ENCODE results near the gene PCDHB1. TPM values are rescaled to one million over a fixed set of nuclear protein-coding genes. Genes with fewer than 3 reads are reported as not detected.

The PCDHB1 gene
- total and polyA plus RNA-seq, 12 donors: under 0.01 to 0.11 (median 0.04) TPM; not detected in 7

DNA sequence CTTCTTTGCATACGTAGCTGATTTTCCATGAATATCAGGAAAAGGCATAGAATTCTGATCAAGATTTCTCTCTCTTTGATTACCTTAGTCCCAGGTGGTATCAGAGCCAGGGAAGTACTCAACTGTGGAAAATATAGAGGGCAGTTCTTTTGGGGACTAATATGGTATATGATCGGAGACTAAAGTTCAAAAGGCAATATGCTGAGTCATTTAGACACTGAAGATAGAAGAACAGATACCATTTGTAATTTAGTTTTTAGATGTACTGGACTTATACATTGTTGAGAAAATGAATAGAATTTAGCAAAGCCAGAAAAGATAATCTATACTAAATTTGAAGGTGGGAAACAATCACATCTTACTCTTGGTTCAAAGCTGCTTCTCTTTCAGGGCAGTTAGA is 54.2 kb downstream of the PCDHB1 start:
- H3K4me1 ChIP-seq (replicated peaks in 1 of 2): no peaks in the 10 kb centered on the region
- no peak for TF ChIP-seq CTCF (IDR thresholded peaks at IDR 0.05)
- TF ChIP-seq POLR2A (IDR thresholded peaks at IDR 0.05): no peak
- intact Hi-C loops (cut with DNase I): no loop called here
- 58 to 80% (median 68%) methylated on average over 2 of the region's 2 CpGs for WGBS, 4 donors
- no peaks in the 10 kb centered on the region for H3K27me3 ChIP-seq
- H3K36me3 ChIP-seq (replicated peaks in 1 of 2): no peaks in the 10 kb centered on the region
- H3K27ac ChIP-seq: no peak overlapping the region
- no peak overlapping the region for H3K4me3 ChIP-seq
- DNase-seq: no peak
- H3K9me3 ChIP-seq (replicated peaks in 1 of 3): no peaks in the 10 kb centered on the region

Other genes with a start within 250 kb of the PCDHB1 start
- gene PCDHA4, start 244.3 kb upstream of the PCDHB1 start, total RNA-seq: under 1 TPM; 0.04 to 0.96 (median 0.28) TPM
- under 1 TPM; 0.08 to 0.33 (median 0.10) TPM for gene PCDHA4, start 244.3 kb upstream of the PCDHB1 start, polyA plus RNA-seq
- gene PCDHA5, start 229.8 kb upstream of the PCDHB1 start, total RNA-seq: under 1 TPM in 7 of 9 donors, not detected in 2; 0.11 to 0.67 (median 0.17) TPM
- under 1 TPM; 0.07 to 0.62 (median 0.24) TPM for gene PCDHA5, start 229.8 kb upstream of the PCDHB1 start, polyA plus RNA-seq
- gene PCDHA6, start 223.4 kb upstream of the PCDHB1 start, total RNA-seq: 1 to 10 TPM in 1 of 9 donors, under 1 TPM in 7, not detected in 1; 0.14 to 1.1 (median 0.48) TPM
- gene PCDHA6, start 223.4 kb upstream of the PCDHB1 start, polyA plus RNA-seq: under 1 TPM; 0.20 to 0.97 (median 0.32) TPM
- gene PCDHA7, start 217.1 kb upstream of the PCDHB1 start, total RNA-seq: 1 to 10 TPM in 1 of 9 donors, under 1 TPM in 6, not detected in 2; 0.22 to 1.2 (median 0.35) TPM
- under 1 TPM; 0.16 to 0.20 (median 0.20) TPM for gene PCDHA7, start 217.1 kb upstream of the PCDHB1 start, polyA plus RNA-seq
- under 1 TPM in 3 of 9 donors, not detected in 6; 0.14 to 0.18 (median 0.17) TPM for gene PCDHA8, start 210.2 kb upstream of the PCDHB1 start, total RNA-seq
- gene PCDHA8, start 210.2 kb upstream of the PCDHB1 start, polyA plus RNA-seq: under 1 TPM; 0.03 to 0.16 (median 0.09) TPM
- gene PCDHA9, start 203.0 kb upstream of the PCDHB1 start, total RNA-seq: under 1 TPM in 7 of 9 donors, not detected in 2; 0.04 to 0.39 (median 0.18) TPM
- gene PCDHA9, start 203.0 kb upstream of the PCDHB1 start, polyA plus RNA-seq: not detected
- 1 to 10 TPM in 3 of 9 donors, under 1 TPM in 6; 0.17 to 1.8 (median 0.48) TPM for gene PCDHA10, start 195.5 kb upstream of the PCDHB1 start, total RNA-seq
- under 1 TPM; under 0.01 to 0.81 (median 0.32) TPM for gene PCDHA10, start 195.5 kb upstream of the PCDHB1 start, polyA plus RNA-seq
- gene PCDHA11, start 182.4 kb upstream of the PCDHB1 start, total RNA-seq: 1 to 10 TPM in 1 of 9 donors, under 1 TPM in 7, not detected in 1; 0.07 to 1.5 (median 0.35) TPM
- under 1 TPM in 2 of 3 donors, not detected in 1; 0.48 to 0.51 TPM for gene PCDHA11, start 182.4 kb upstream of the PCDHB1 start, polyA plus RNA-seq
- gene PCDHA12, start 176.1 kb upstream of the PCDHB1 start, total RNA-seq: 1 to 10 TPM in 3 of 9 donors, under 1 TPM in 6; 0.25 to 1.9 (median 0.55) TPM
- under 1 TPM; 0.17 to 0.32 (median 0.20) TPM for gene PCDHA12, start 176.1 kb upstream of the PCDHB1 start, polyA plus RNA-seq
- gene PCDHA13, start 169.2 kb upstream of the PCDHB1 start, total RNA-seq: under 1 TPM in 8 of 9 donors, not detected in 1; 0.12 to 0.98 (median 0.55) TPM
- gene PCDHA13, start 169.2 kb upstream of the PCDHB1 start, polyA plus RNA-seq: under 1 TPM; 0.13 to 0.32 (median 0.26) TPM
- gene PCDHAC1, start 125.1 kb upstream of the PCDHB1 start, total RNA-seq: 1 to 10 TPM in 2 of 9 donors, under 1 TPM in 7; 0.29 to 1.4 (median 0.70) TPM
- gene PCDHAC1, start 125.1 kb upstream of the PCDHB1 start, polyA plus RNA-seq: under 1 TPM; 0.10 to 0.81 (median 0.16) TPM
- gene PCDHAC2, start 84.9 kb upstream of the PCDHB1 start, total RNA-seq: 1 to 10 TPM in 6 of 9 donors, under 1 TPM in 3; 0.30 to 6.1 (median 1.1) TPM
- 1 to 10 TPM in 1 of 3 donors, under 1 TPM in 2; 0.07 to 6.5 (median 0.32) TPM for gene PCDHAC2, start 84.9 kb upstream of the PCDHB1 start, polyA plus RNA-seq
- gene PCDHB2, start 43.2 kb downstream of the PCDHB1 start, total RNA-seq: 1 to 10 TPM in 7 of 9 donors, under 1 TPM in 2; 0.65 to 2.8 (median 1.5) TPM
- gene PCDHB2, start 43.2 kb downstream of the PCDHB1 start, polyA plus RNA-seq: under 1 TPM; 0.24 to 0.79 (median 0.44) TPM
- 1 to 10 TPM in 6 of 9 donors, under 1 TPM in 3; 0.35 to 2.2 (median 1.2) TPM for gene PCDHB3, start 49.1 kb downstream of the PCDHB1 start, total RNA-seq
- gene PCDHB3, start 49.1 kb downstream of the PCDHB1 start, polyA plus RNA-seq: 1 to 10 TPM in 1 of 3 donors, under 1 TPM in 2; 0.20 to 1.4 (median 0.32) TPM
- gene PCDHB4, start 70.4 kb downstream of the PCDHB1 start, total RNA-seq: 1 to 10 TPM in 8 of 9 donors, under 1 TPM in 1; 0.44 to 2.3 (median 1.7) TPM
- 1 to 10 TPM in 1 of 3 donors, under 1 TPM in 2; 0.56 to 1.8 (median 0.88) TPM for gene PCDHB4, start 70.4 kb downstream of the PCDHB1 start, polyA plus RNA-seq
- 10 to 100 TPM in 1 of 9 donors, 1 to 10 TPM in 8; 1.1 to 10.7 (median 4.7) TPM for gene PCDHB5, start 83.8 kb downstream of the PCDHB1 start, total RNA-seq
- 1 to 10 TPM; 1.0 to 4.5 (median 1.6) TPM for gene PCDHB5, start 83.8 kb downstream of the PCDHB1 start, polyA plus RNA-seq
- 1 to 10 TPM in 2 of 9 donors, under 1 TPM in 7; 0.23 to 1.1 (median 0.83) TPM for gene PCDHB6, start 98.7 kb downstream of the PCDHB1 start, total RNA-seq
- gene PCDHB6, start 98.7 kb downstream of the PCDHB1 start, polyA plus RNA-seq: under 1 TPM; 0.30 to 0.73 (median 0.48) TPM
- gene PCDHB7, start 121.3 kb downstream of the PCDHB1 start, total RNA-seq: 1 to 10 TPM in 6 of 9 donors, under 1 TPM in 3; 0.44 to 2.9 (median 1.6) TPM
- gene PCDHB7, start 121.3 kb downstream of the PCDHB1 start, polyA plus RNA-seq: under 1 TPM; 0.32 to 0.92 (median 0.37) TPM
- gene PCDHB8, start 126.4 kb downstream of the PCDHB1 start, total RNA-seq: 1 to 10 TPM in 4 of 9 donors, under 1 TPM in 5; 0.28 to 3.7 (median 0.99) TPM
- 1 to 10 TPM in 1 of 3 donors, under 1 TPM in 2; 0.03 to 1.3 (median 0.48) TPM for gene PCDHB8, start 126.4 kb downstream of the PCDHB1 start, polyA plus RNA-seq
- gene PCDHB16, start 131.0 kb downstream of the PCDHB1 start, total RNA-seq: 1 to 10 TPM in 7 of 9 donors, under 1 TPM in 2; 0.39 to 3.3 (median 1.5) TPM
- gene PCDHB16, start 131.0 kb downstream of the PCDHB1 start, polyA plus RNA-seq: 1 to 10 TPM in 1 of 3 donors, under 1 TPM in 2; 0.67 to 1.4 (median 0.72) TPM
- 1 to 10 TPM in 3 of 9 donors, under 1 TPM in 6; 0.28 to 2.2 (median 0.52) TPM for gene PCDHB9, start 135.8 kb downstream of the PCDHB1 start, total RNA-seq
- gene PCDHB9, start 135.8 kb downstream of the PCDHB1 start, polyA plus RNA-seq: 1 to 10 TPM in 1 of 3 donors, under 1 TPM in 2; 0.27 to 1.3 (median 0.80) TPM
- gene PCDHB10, start 141.0 kb downstream of the PCDHB1 start, total RNA-seq: 1 to 10 TPM in 3 of 9 donors, under 1 TPM in 6; 0.18 to 2.3 (median 0.61) TPM
- gene PCDHB10, start 141.0 kb downstream of the PCDHB1 start, polyA plus RNA-seq: 1 to 10 TPM in 1 of 3 donors, under 1 TPM in 2; 0.81 to 3.0 (median 0.88) TPM
- 1 to 10 TPM in 7 of 9 donors, under 1 TPM in 2; 0.12 to 7.1 (median 2.5) TPM for gene PCDHB11, start 148.3 kb downstream of the PCDHB1 start, total RNA-seq
- gene PCDHB11, start 148.3 kb downstream of the PCDHB1 start, polyA plus RNA-seq: under 1 TPM; 0.48 to 0.81 (median 0.67) TPM
- gene PCDHB12, start 157.3 kb downstream of the PCDHB1 start, total RNA-seq: 1 to 10 TPM in 7 of 9 donors, under 1 TPM in 2; 0.50 to 3.4 (median 1.5) TPM
- under 1 TPM; 0.40 to 0.97 (median 0.47) TPM for gene PCDHB12, start 157.3 kb downstream of the PCDHB1 start, polyA plus RNA-seq
- 1 to 10 TPM in 8 of 9 donors, under 1 TPM in 1; 0.72 to 7.2 (median 5.9) TPM for gene PCDHB13, start 162.5 kb downstream of the PCDHB1 start, total RNA-seq
- 1 to 10 TPM; 1.3 to 5.4 (median 1.3) TPM for gene PCDHB13, start 162.5 kb downstream of the PCDHB1 start, polyA plus RNA-seq
- gene PCDHB14, start 172.0 kb downstream of the PCDHB1 start, total RNA-seq: 1 to 10 TPM; 1.7 to 7.7 (median 3.7) TPM
- 1 to 10 TPM; 1.9 to 4.1 (median 2.2) TPM for gene PCDHB14, start 172.0 kb downstream of the PCDHB1 start, polyA plus RNA-seq
- gene PCDHB15, start 194.0 kb downstream of the PCDHB1 start, total RNA-seq: 1 to 10 TPM in 7 of 9 donors, under 1 TPM in 2; 0.95 to 3.2 (median 1.4) TPM
- 1 to 10 TPM; 1.2 to 2.2 (median 1.4) TPM for gene PCDHB15, start 194.0 kb downstream of the PCDHB1 start, polyA plus RNA-seq